ENCODE measurements around the gene SYNGR2.

The SYNGR2 gene

GRCh38 chr17:78179372-78179771, 11.0 kb downstream of the SYNGR2 start:
- Histone ChIP-seq H3K9me3 (ENCODE audit: control insufficient read depth, insufficient read depth, low read depth, low read length) (no peaks in the 10 kb centered on the region), H3K4me1 (ENCODE audit: control insufficient read depth, insufficient read depth, low read length) (no peaks in the 10 kb centered on the region), H3K36me3 (ENCODE audit: control insufficient read depth in 2 of 2, insufficient read depth in 1 of 2, low read length in 2 of 2) (peaks cover 37 to 85% of the 10 kb centered on the region in 2 experiments), H3K27ac (ENCODE audit: extremely low read depth, low read depth, low read length) (no peak overlapping the region), H3K4me3 (ENCODE audit: low read depth, low read length) (no peak overlapping the region)
- TF ChIP-seq ZNF670 (tag by site-specific recombination; IDR thresholded peaks at IDR 0.05; ENCODE audit: low read depth) (no peak), PRDM10 (tag by site-specific recombination; IDR thresholded peaks at IDR 0.05) (no peak), ZNF175 (tag by site-specific recombination; IDR thresholded peaks at IDR 0.05) (no peak), ZNF174 (tag by site-specific recombination; IDR thresholded peaks at IDR 0.05) (no peak), TCF7L2 (IDR thresholded peaks at IDR 0.05; ENCODE audit: borderline replicate concordance, low read depth, low read length) (no peak)
- ChIA-PET POLR2A (interaction anchor here (1.0 kb wide), 1 partner anchor 72 kb away, joined by 3 read pairs; no protein-coding TSS in a partner anchor), CTCF (interaction anchor here (0.5 to 0.9 kb wide), 2 partner anchors 10 to 294 kb away, joined by 3 read pairs; no protein-coding TSS in a partner anchor)

GRCh38 chr17:78180083-78180482, 11.7 kb downstream of the SYNGR2 start:
- Histone ChIP-seq H3K4me1 (ENCODE audit: control insufficient read depth, insufficient read depth, low read length) (0 out of 2 replicates have a peak, but pooled peaks cover 2% of the 10 kb centered on the region), H3K9me3 (ENCODE audit: control insufficient read depth, insufficient read depth, low read depth, low read length) (no peaks in the 10 kb centered on the region), H3K4me3 (ENCODE audit: low read depth, low read length) (no peak overlapping the region), H3K27ac (ENCODE audit: extremely low read depth, low read depth, low read length) (no peak overlapping the region), H3K36me3 (ENCODE audit: control insufficient read depth in 2 of 2, insufficient read depth in 1 of 2, low read length in 2 of 2) (peaks cover 37 to 85% of the 10 kb centered on the region in 2 experiments)
- ChIA-PET CTCF (no interaction called here), POLR2A (interaction anchor here (1.0 kb wide), 1 partner anchor 10 kb away, joined by 3 read pairs; no protein-coding TSS in a partner anchor)
- TF ChIP-seq ATF2 (tag by site-specific recombination; IDR thresholded peaks at IDR 0.05; ENCODE audit: low read depth) (no peak), BCL11B (tag by site-specific recombination; IDR thresholded peaks at IDR 0.05; ENCODE audit: low read depth) (no peak), ZNF785 (tag by site-specific recombination; IDR thresholded peaks at IDR 0.05) (no peak), ELK4 (IDR thresholded peaks at IDR 0.05; ENCODE audit: borderline replicate concordance, low read depth, low read length) (no peak), ZIC2 (tag by site-specific recombination; IDR thresholded peaks at IDR 0.05) (no peak), KLF10 (tag by site-specific recombination; IDR thresholded peaks at IDR 0.05) (no peak), CTCF (tag by site-specific recombination; IDR thresholded peaks at IDR 0.05) (no peak), ZBTB26 (tag by site-specific recombination; optimal IDR thresholded peaks at IDR 0.05) (no peak), ZNF510 (tag by site-specific recombination; IDR thresholded peaks at IDR 0.05; ENCODE audit: insufficient replicate concordance) (no peak), TSHZ1 (tag by site-specific recombination; IDR thresholded peaks at IDR 0.05; ENCODE audit: borderline replicate concordance) (no peak), ZNF311 (tag by site-specific recombination; IDR thresholded peaks at IDR 0.05; ENCODE audit: borderline replicate concordance) (no peak), ZNF335 (tag by site-specific recombination; conservative IDR thresholded peaks at IDR 0.05) (no peak), ZNF148 (tag by site-specific recombination; IDR thresholded peaks at IDR 0.05; ENCODE audit: borderline replicate concordance) (no peak)

Measured in HEK293 (cell line).